PC-3 (cell line): ENCODE measurements around the gene CD99L2. TPM values are rescaled to one million over a fixed set of nuclear protein-coding genes. Genes with fewer than 3 reads are reported as not detected.

Source experiments
- ATAC-seq: fragments of 200-7000 bp; cut with Tn5 transposase; 2 replicates; pipeline ENCODE4 v1.9.1; 2020; ENCODE audit warnings: mild to moderate bottlenecking, moderate library complexity
- BruUV-seq: library from RNA; stranded (reverse); fragments of 400-500 nt; replicated peaks from 2 replicates; lab custom pipeline; 2021; lab: Mats Ljungman, UMichigan
- CTCF ChIA-PET: fragments of 300-600 bp; sonication (Branson Sonifier 250); formaldehyde crosslinking; loops from one replicate; lab custom pipeline; 2022; ENCODE audit warnings: antibody characterized with exemption; lab: Charles Lee
- POLR2A ChIA-PET: fragments of 300-600 bp; sonication (Branson Sonifier 250); formaldehyde crosslinking; loops from one replicate; lab custom pipeline; 2022; ENCODE audit warnings: antibody characterized with exemption; ENCODE audit not compliant: unreplicated experiment; lab: Charles Lee
- DNase-seq: peaks from one replicate; pipeline ENCODE4 v3.0.0-alpha.2; 2015
- H2AFZ ChIP-seq: fragments of 300-600 bp; sonication (generic); 2 replicates; pipeline ENCODE4 v1.6.0; 2016; ENCODE audit warnings: antibody characterized with exemption, low read length
- H3F3A ChIP-seq: fragments of 300-600 bp; sonication (generic); one replicate; pipeline ENCODE4 v1.6.0; 2017; ENCODE audit warnings: antibody characterized with exemption, low read length, control low read depth, mild to moderate bottlenecking; ENCODE audit not compliant: unreplicated experiment
- H3K27ac ChIP-seq: fragments of 300-600 bp; sonication (generic); 2 replicates; pipeline ENCODE4 v1.5.1; 2016; ENCODE audit warnings: mild to moderate bottlenecking, low read length
- H3K27me3 ChIP-seq: fragments of 300-600 bp; sonication (generic); 2 replicates; pipeline ENCODE4 v1.6.1; 2016; ENCODE audit warnings: low read length, mixed read lengths
- H3K36me3 ChIP-seq: fragments of 300-600 bp; sonication (generic); 2 replicates; pipeline ENCODE4 v1.6.1; 2016; ENCODE audit warnings: low read depth, mixed run types, low read length, mixed read lengths
- H3K4me1 ChIP-seq: fragments of 300-600 bp; sonication (generic); 2 replicates; pipeline ENCODE4 v1.5.1; 2016; ENCODE audit warnings: low read length; ENCODE audit not compliant: insufficient read depth
- H3K4me2 ChIP-seq: fragments of 300-600 bp; sonication (generic); 2 replicates; pipeline ENCODE4 v1.6.0; 2016; ENCODE audit warnings: low read length
- H3K4me3 ChIP-seq: fragments of 300-600 bp; sonication (generic); 2 replicates; pipeline ENCODE4 v1.5.1; 2016; ENCODE audit warnings: mild to moderate bottlenecking, low read length, mixed read lengths
- H3K79me2 ChIP-seq: fragments of 300-600 bp; sonication (generic); 2 replicates; pipeline ENCODE4 v1.6.1; 2017; ENCODE audit warnings: low read length, mixed read lengths
- H3K9ac ChIP-seq: fragments of 300-600 bp; sonication (generic); 2 replicates; pipeline ENCODE4 v1.6.0; 2016; ENCODE audit warnings: mild to moderate bottlenecking, low read length
- H3K9me2 ChIP-seq: fragments of 300-600 bp; sonication (generic); replicated peaks from 2 replicates; pipeline ENCODE4 v1.6.1; 2016; ENCODE audit warnings: mixed run types, low read length, mixed read lengths
- H3K9me3 ChIP-seq: fragments of 300-600 bp; sonication (generic); 2 replicates; pipeline ENCODE4 v1.6.1; 2016; ENCODE audit warnings: low read length, mixed read lengths
- H4K20me1 ChIP-seq: fragments of 300-600 bp; sonication (generic); 2 replicates; pipeline ENCODE4 v1.6.1; 2016; ENCODE audit warnings: low read length, mixed read lengths
- EZH2 ChIP-seq: fragments of 300-600 bp; sonication (generic); IDR thresholded peaks from one replicate; pipeline ENCODE4 v1.6.1; 2017; ENCODE audit warnings: antibody characterized with exemption, mild to moderate bottlenecking, low read length; ENCODE audit not compliant: unreplicated experiment
- EZH2phosphoT487 ChIP-seq: fragments of 300-600 bp; sonication (generic); IDR thresholded peaks from 2 replicates; pipeline ENCODE4 v1.6.1; 2018; ENCODE audit warnings: mild to moderate bottlenecking, antibody characterized with exemption, low read length, borderline replicate concordance
- intact Hi-C: fragments of 100-400 bp; cut with micrococcal nuclease; formaldehyde crosslinking; loops from 2 replicates; pipeline ENCODE4 v1.9.0; 2023
- total RNA-seq: library from RNA; depleted of rRNA; stranded (reverse); fragments of >200 nt; gene quantifications from 2 replicates; pipeline ENCODE4 v1.2.3, GENCODE V29; 2014
- TF ChIP-seq, protein P1 (sequence below): fragments of 300-600 bp; sonication (generic); conservative IDR thresholded peaks from 2 replicates; pipeline ENCODE4 v1.5.1; 2017; ENCODE audit warnings: antibody characterized with exemption, low read depth, mild to moderate bottlenecking, low read length

The CD99L2 gene
- total RNA-seq, 1 experiment from 2014 or later = 9.4 TPM

DNA sequence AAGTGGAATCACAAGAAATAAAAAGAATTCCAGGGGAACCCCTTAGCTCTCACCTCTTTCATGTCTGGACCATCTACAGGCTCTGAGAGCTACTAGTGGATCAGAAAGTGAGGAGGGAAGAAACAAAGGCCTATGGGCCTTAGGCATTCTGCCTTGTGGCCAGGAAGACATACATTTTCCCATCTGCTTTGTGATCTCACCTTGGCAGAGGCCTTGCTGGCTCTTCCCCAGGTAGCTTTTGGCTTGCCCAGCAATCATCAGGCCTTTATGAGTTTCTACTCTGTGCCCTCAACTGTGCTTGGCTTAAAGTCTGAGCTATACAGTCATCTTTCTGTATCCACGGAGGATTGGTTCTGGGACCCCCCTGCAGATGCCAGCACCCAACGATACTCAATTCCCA, 28.3 kb upstream of the CD99L2 start:
- H3K4me1 ChIP-seq = no peaks in the 10 kb centered on the region
- H3K79me2 ChIP-seq = no peaks in the 10 kb centered on the region
- no peak overlapping the region for H3K4me3 ChIP-seq
- intact Hi-C loops = no loop called here
- H2AFZ ChIP-seq = no peak overlapping the region
- no peak overlapping the region for H3K9ac ChIP-seq
- BruUV-seq = no TSS peak
- H3F3A ChIP-seq = no peaks in the 10 kb centered on the region
- no peaks in the 10 kb centered on the region for H3K36me3 ChIP-seq
- CTCF ChIA-PET = no interaction called here
- no peak for TF ChIP-seq EZH2phosphoT487
- TF ChIP-seq, protein P1, sequence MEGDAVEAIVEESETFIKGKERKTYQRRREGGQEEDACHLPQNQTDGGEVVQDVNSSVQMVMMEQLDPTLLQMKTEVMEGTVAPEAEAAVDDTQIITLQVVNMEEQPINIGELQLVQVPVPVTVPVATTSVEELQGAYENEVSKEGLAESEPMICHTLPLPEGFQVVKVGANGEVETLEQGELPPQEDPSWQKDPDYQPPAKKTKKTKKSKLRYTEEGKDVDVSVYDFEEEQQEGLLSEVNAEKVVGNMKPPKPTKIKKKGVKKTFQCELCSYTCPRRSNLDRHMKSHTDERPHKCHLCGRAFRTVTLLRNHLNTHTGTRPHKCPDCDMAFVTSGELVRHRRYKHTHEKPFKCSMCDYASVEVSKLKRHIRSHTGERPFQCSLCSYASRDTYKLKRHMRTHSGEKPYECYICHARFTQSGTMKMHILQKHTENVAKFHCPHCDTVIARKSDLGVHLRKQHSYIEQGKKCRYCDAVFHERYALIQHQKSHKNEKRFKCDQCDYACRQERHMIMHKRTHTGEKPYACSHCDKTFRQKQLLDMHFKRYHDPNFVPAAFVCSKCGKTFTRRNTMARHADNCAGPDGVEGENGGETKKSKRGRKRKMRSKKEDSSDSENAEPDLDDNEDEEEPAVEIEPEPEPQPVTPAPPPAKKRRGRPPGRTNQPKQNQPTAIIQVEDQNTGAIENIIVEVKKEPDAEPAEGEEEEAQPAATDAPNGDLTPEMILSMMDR = no peak
- TF ChIP-seq EZH2 = no peak
- no peak overlapping the region for H3K27ac ChIP-seq
- H3K9me3 ChIP-seq = no peaks in the 10 kb centered on the region
- no peaks in the 10 kb centered on the region for H3K27me3 ChIP-seq
- no peak for ATAC-seq
- POLR2A ChIA-PET = interaction anchor here (0.7 kb wide), 1 partner anchor 22 kb away, joined by 5 read pairs; no protein-coding TSS in a partner anchor
- DNase-seq = no peak
- no peaks in the 10 kb centered on the region for H3K9me2 ChIP-seq
- no peaks in the 10 kb centered on the region for H4K20me1 ChIP-seq
- no peak overlapping the region for H3K4me2 ChIP-seq

DNA sequence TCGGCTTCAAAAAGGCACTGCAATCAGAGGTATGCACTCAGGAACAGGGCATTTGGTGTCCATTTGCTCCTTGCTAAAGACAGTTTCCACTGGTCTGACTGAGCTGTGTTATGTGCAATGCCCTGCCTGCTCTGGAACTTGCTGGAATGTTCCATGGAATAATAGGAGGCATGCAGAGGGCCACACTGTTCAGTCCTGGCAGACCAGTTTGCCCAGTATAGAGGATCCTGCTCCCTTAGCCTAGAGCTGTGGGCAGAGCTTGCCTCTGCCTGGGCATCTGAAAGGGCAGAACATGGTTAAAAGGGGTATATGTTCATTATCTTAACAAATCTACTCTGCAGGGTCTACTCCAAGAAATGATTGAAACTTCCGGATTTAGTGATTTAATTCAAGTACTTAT, 27.8 kb upstream of the CD99L2 start:
- ChIA-PET CTCF (no interaction called here), POLR2A (interaction anchor here (0.7 kb wide), 1 partner anchor 23 kb away, joined by 5 read pairs; no protein-coding TSS in a partner anchor)
- no peaks in the 10 kb centered on the region for H3K27me3 ChIP-seq
- no peak overlapping the region for H3K9ac ChIP-seq
- no peaks in the 10 kb centered on the region for H4K20me1 ChIP-seq
- H3K4me3 ChIP-seq = no peak overlapping the region
- H3K36me3 ChIP-seq = no peaks in the 10 kb centered on the region
- no peaks in the 10 kb centered on the region for H3K4me1 ChIP-seq
- no peaks in the 10 kb centered on the region for H3F3A ChIP-seq
- TF ChIP-seq EZH2 (no peak), EZH2phosphoT487 (no peak)
- no peak overlapping the region for H3K4me2 ChIP-seq
- H3K9me2 ChIP-seq = no peaks in the 10 kb centered on the region
- ATAC-seq = no peak
- no peaks in the 10 kb centered on the region for H3K79me2 ChIP-seq
- intact Hi-C loops = no loop called here
- H3K9me3 ChIP-seq = no peaks in the 10 kb centered on the region
- H2AFZ ChIP-seq = no peak overlapping the region
- BruUV-seq = no TSS peak
- DNase-seq = peak; percentile 7
- no peak overlapping the region for H3K27ac ChIP-seq

DNA sequence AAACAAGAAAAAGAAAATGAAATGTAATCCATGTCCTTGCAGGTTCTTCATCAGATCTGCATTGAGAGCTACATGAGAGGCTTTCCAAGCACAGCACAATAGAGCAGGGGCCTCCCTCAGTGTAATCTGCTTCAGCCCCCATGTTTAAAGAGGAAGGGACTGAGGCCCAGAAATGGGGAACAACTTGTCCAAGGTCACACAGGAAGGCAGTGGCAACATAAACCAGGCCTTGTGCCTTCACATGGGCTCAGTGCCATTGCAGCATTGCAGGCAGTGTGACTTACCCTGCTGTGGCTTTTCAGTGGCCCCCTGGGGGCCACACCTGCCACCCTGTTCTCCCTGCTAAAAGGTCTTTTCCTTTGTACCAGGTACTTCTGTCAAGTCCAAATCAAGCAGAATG, 20.9 kb upstream of the CD99L2 start:
- Histone ChIP-seq H4K20me1 (no peaks in the 10 kb centered on the region), H3F3A (no peaks in the 10 kb centered on the region), H3K4me1 (no peaks in the 10 kb centered on the region), H3K27me3 (no peaks in the 10 kb centered on the region), H3K9ac (no peak overlapping the region), H3K36me3 (no peaks in the 10 kb centered on the region), H2AFZ (no peak overlapping the region), H3K9me3 (no peaks in the 10 kb centered on the region), H3K4me2 (no peak overlapping the region), H3K79me2 (no peaks in the 10 kb centered on the region), H3K27ac (no peak overlapping the region), H3K4me3 (no peak overlapping the region), H3K9me2 (no peaks in the 10 kb centered on the region)
- intact Hi-C loops = no loop called here
- CTCF ChIA-PET = no interaction called here
- ATAC-seq (no peak), DNase-seq (no peak)
- no peak for TF ChIP-seq EZH2phosphoT487
- TF ChIP-seq EZH2 = no peak
- POLR2A ChIA-PET = no interaction called here
- BruUV-seq = no TSS peak

GRCh38 chrX:150913511-150913910, 15.0 kb upstream of the CD99L2 start:
- intact Hi-C loops = no loop called here
- Histone ChIP-seq H3K9ac (no peak overlapping the region), H3K27ac (no peak overlapping the region), H3K79me2 (no peaks in the 10 kb centered on the region), H3K36me3 (no peaks in the 10 kb centered on the region), H3K27me3 (no peaks in the 10 kb centered on the region), H3K9me2 (no peaks in the 10 kb centered on the region), H3K4me1 (no peaks in the 10 kb centered on the region), H3K4me2 (no peak overlapping the region), H3F3A (no peaks in the 10 kb centered on the region), H4K20me1 (no peaks in the 10 kb centered on the region), H3K9me3 (no peaks in the 10 kb centered on the region), H2AFZ (no peak overlapping the region), H3K4me3 (no peak overlapping the region)
- ChIA-PET POLR2A (no interaction called here), CTCF (no interaction called here)
- ATAC-seq (no peak), DNase-seq (no peak)
- no TSS peak for BruUV-seq
- TF ChIP-seq, protein P1 = no peak
- no peak for TF ChIP-seq EZH2
- no peak for TF ChIP-seq EZH2phosphoT487
